HG02571 (cell line): ENCODE results near the gene BBOX1.
"Not testable (repeated sequence)": the region's sequence is repeated elsewhere in the genome, so short reads cannot be mapped to it uniquely, and the experiment has no call there.

Experiments
- ATAC-seq: cut with Tn5 transposase; IDR thresholded peaks from one replicate; pipeline ENCODE4 v1.9.1; 2021; ENCODE audit warnings: mild to moderate bottlenecking, moderate library complexity; ENCODE audit not compliant: unreplicated experiment

The BBOX1 gene

DNA sequence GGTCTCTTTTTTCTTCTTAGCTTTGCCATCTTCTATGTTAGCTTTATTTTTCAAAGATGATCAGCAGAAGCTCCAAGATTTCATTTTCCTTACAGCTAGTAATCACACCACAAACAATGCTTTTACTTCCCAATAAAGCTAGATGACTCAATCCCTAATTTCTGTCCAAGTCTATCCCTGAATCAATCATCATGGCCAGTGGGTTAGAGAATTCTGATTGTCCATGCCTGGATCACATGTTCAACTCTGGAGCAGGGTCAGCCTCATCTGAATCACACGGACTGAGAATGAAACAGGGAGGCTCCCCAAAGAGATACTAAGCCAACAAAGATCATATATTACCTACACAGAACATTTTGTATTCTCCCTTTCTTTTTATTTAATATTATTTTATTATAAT, 79.6 kb downstream of the BBOX1 start:
- no peak for ATAC-seq

GRCh38 chr11:27122001-27122400, 81.4 kb downstream of the BBOX1 start:
- no peak for ATAC-seq

DNA sequence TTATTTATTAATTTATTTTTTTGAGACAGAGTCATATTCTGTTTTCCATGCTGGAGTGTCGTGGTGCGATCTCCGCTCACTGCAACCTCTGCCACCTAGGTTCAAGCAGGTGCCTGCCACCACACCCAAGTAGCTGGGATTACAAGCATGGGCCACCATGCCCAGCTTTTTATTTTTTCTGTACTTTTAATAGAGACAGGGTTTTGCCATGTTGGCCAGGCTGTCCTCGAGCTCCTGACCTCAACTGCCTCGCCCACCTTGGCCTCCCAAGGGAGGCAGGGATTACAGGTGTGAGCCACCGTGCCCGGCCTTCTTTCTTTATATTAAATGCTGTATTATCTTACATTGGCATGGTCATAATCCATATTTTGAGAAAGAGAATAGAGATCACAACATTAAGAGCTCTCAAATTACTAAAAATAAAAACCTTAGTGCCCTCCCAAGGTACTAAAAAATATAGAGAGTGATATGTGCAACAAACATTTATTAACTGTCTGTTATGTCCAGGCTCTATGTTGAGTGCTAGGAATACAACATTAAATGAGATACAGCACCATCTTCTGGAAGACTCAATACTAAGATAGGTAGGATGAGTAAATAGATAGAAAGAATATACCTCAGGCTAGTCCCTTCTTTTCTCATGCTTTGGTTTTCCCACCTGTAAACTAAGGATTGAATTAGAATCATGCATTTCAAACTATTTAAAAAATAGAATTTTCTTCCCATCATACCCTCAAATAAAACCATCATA, 84.1 kb downstream of the BBOX1 start:
- no peak for ATAC-seq

- no peak for ATAC-seq
These were observed 89.1 kb downstream of the BBOX1 start for GRCh38 chr11:27129686-27130085.

GRCh38 chr11:27130806-27131205, 90.2 kb downstream of the BBOX1 start:
- no peak for ATAC-seq

- ATAC-seq = not testable (repeated sequence)
These were observed 95.3 kb downstream of the BBOX1 start for GRCh38 chr11:27135924-27136329.

DNA sequence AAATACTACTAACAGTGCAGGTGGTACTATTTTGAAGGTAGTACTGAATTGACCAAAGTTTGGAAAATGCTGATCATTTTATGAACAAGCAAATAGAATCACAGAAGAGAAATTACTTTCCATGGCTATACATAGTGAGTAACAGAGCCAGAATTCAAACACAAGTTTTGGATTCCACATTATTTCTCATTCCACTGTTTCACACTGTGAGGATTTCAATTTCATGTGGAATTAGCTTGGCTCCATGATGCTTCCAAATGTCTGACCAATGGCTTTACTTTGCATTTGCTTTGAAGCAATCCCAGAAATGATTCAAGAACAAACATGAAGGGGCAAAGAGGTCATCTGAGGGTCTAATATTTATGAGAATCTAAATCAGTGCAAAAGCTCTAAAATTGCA, 98.1 kb downstream of the BBOX1 start:
- ATAC-seq = no peak

DNA sequence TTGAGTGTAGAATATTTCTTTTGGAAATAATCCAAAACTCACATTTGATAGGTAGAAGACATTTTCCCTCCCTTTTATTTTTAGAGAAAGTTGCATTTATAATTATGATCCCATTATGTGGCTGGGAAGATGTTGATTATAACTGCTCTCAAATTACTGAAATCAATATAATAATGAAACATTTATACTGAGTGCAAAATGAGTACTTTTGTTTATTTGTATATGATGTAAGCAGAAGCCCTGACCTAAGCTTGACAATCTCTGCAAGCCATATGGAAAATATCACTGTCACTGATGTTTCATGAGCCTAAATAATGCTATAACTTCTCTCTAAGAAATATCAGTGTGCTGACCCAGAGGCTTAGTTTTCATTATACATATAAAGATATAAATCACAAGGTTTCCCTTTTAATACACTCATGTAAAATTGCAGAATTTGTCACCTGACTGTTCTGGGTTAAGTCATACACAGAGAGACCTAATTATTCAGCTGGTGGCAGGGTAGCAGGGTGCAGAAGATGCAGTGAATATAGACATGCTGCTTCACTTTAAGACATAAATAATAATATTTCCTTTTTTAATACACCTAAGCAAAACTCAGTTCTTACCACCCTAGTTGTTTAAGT, 99.2 kb downstream of the BBOX1 start:
- no peak for ATAC-seq

- no peak for ATAC-seq
These were observed 101.0 kb downstream of the BBOX1 start for GRCh38 chr11:27141576-27141975.

DNA sequence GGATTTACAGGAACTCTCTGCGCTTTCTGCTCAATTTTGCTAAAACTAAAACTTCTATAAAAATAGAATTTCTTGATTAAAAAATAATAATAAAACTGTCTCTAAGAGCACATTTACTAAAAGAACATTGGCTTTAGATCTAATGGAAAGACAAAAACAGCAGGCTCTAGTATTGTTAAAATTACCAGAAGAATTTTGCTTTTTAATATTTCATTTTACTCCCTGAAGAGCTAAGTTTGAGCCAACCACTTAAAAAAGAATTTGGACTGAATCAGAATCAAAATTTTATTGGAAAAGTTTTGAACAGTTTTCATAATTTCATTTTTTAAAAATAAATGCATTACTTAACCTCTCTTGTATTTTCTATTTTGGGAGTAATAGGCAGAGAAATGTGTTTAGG, 107.3 kb downstream of the BBOX1 start:
- no peak for ATAC-seq

- no peak for ATAC-seq
These were observed 107.9 kb downstream of the BBOX1 start for GRCh38 chr11:27148506-27148905.

- no peak for ATAC-seq
These were observed 109.5 kb downstream of the BBOX1 start for GRCh38 chr11:27150098-27150497.

- no peak for ATAC-seq
These were observed 112.5 kb downstream of the BBOX1 start for GRCh38 chr11:27153136-27153535.

GRCh38 chr11:27158456-27159334, 118.1 kb downstream of the BBOX1 start:
- peak; percentile 65 for ATAC-seq

DNA sequence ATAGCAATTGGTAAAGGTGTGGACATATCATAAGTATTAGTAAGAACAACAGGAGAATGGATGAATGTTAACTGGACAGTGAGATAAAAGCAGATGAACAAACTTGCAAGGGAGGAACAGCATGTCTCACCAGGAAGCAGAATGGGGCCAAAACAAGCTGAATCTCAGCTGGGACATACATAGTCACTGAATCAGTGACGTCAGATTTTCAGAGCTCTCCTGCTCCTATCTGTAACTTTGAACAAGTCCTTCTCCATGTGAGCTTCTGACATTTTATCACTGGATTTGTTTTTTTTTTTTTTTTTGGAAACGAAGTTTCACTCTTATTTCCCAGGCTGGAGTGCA, 118.7 kb downstream of the BBOX1 start:
- no peak for ATAC-seq

DNA sequence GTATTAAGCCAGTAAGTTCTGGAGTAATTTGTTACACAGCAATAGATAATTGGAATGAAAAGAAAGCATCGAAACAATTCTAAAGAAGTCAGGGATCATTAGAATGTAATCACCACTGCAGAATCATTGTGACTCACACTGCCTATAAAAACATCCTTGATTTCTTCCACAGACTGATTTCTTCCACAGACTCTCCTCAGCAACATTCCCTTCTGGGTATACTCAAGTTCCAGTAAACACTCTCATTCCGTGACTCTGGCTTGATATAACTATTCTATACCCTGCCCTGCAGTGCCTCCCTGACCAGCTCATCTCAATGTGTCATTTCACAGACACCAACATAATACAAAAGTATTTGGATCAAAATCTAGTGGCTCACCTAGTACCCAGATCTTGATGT, 120.5 kb downstream of the BBOX1 start:
- no peak for ATAC-seq

DNA sequence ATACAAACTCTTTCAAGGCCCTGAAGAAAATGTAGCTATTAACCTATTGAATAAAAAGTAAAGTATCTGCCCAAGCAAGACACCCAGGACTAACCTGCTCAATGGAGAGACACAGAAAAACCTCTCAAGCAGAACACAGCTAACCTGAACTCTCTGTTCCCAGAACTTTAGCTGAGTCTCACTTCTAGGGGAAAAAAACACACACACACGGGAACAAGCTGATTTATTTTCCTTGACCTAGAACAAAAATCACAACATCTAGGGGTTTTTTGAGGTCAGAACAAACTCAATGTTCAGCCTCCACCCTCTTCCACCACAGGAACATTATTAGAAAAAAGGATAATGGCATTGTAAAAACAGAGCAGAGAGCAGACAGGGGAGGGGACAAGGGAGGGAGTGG, 121.6 kb downstream of the BBOX1 start:
- ATAC-seq = no peak

- no peak for ATAC-seq
These were observed 125.5 kb downstream of the BBOX1 start for GRCh38 chr11:27166130-27166529.

GRCh38 chr11:27171376-27171958, 130.9 kb downstream of the BBOX1 start:
- no peak for ATAC-seq

- ATAC-seq = no peak
These were observed 132.9 kb downstream of the BBOX1 start for GRCh38 chr11:27173545-27173944.

GRCh38 chr11:27174021-27174420, 133.4 kb downstream of the BBOX1 start:
- no peak for ATAC-seq
